ENCODE data around the gene AMN. TPM values are rescaled to one million over a fixed set of nuclear protein-coding genes. Genes with fewer than 3 reads are reported as not detected.

The AMN gene
- total RNA-seq, 1 donor, result 0.43 TPM

- TF ChIP-seq, protein P1, sequence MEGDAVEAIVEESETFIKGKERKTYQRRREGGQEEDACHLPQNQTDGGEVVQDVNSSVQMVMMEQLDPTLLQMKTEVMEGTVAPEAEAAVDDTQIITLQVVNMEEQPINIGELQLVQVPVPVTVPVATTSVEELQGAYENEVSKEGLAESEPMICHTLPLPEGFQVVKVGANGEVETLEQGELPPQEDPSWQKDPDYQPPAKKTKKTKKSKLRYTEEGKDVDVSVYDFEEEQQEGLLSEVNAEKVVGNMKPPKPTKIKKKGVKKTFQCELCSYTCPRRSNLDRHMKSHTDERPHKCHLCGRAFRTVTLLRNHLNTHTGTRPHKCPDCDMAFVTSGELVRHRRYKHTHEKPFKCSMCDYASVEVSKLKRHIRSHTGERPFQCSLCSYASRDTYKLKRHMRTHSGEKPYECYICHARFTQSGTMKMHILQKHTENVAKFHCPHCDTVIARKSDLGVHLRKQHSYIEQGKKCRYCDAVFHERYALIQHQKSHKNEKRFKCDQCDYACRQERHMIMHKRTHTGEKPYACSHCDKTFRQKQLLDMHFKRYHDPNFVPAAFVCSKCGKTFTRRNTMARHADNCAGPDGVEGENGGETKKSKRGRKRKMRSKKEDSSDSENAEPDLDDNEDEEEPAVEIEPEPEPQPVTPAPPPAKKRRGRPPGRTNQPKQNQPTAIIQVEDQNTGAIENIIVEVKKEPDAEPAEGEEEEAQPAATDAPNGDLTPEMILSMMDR (IDR thresholded peaks at IDR 0.05; ENCODE audit: insufficient read depth, low read depth, low read length), result no peak
- no peak overlapping the region for H3K4me3 ChIP-seq (ENCODE audit: low read depth, low read length)
- DNase-seq (ENCODE audit: low read depth), result no peak
Observed at GRCh38 chr14:102903248-102903888, 19.1 kb upstream of the AMN start.

- DNase-seq (ENCODE audit: low read depth), result no peak
- TF ChIP-seq, protein P1 (IDR thresholded peaks at IDR 0.05; ENCODE audit: insufficient read depth, low read depth, low read length), result no peak
- H3K4me3 ChIP-seq (ENCODE audit: low read depth, low read length), result no peak overlapping the region
Observed at GRCh38 chr14:102903889-102904512, 18.5 kb upstream of the AMN start.

- TF ChIP-seq, protein P1 (IDR thresholded peaks at IDR 0.05; ENCODE audit: insufficient read depth, low read depth, low read length), result no peak
- no peak for DNase-seq (ENCODE audit: low read depth)
- no peak overlapping the region for H3K4me3 ChIP-seq (ENCODE audit: low read depth, low read length)
Observed at GRCh38 chr14:102905116-102906108, 17.1 kb upstream of the AMN start.

GRCh38 chr14:102906616-102907302 lies 15.7 kb upstream of the AMN start:
- TF ChIP-seq, protein P1 (IDR thresholded peaks at IDR 0.05; ENCODE audit: insufficient read depth, low read depth, low read length), result no peak
- DNase-seq (ENCODE audit: low read depth), result no peak
- no peak overlapping the region for H3K4me3 ChIP-seq (ENCODE audit: low read depth, low read length)

DNA sequence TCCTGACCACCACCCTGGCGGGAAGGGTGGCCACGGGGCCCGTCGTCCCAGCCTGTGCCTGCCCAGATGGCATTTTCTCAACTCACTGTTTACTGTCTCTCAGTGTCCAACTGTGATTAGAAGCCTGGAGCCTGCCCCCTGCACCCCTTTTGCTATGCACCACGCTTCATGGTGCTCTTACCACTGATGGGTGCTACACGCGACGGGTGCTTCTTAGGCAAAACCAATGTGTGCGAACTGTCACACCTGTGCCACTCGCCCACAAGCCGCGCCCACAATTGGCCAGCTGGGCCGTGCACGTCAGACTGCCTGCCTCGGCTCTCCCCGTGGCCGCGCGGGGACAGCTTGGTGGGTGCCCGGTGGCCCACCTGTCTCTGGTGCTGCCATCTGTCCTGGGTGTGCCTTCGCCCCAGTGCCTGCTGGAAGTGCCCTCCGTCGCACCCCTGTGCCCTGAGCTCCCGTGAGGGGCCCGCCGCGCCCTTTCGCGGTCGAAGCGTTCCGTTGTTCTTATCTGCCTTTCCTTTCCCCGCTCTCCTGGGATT lies 15.1 kb upstream of the AMN start:
- H3K4me3 ChIP-seq (ENCODE audit: low read depth, low read length), result no peak overlapping the region
- TF ChIP-seq, protein P1 (IDR thresholded peaks at IDR 0.05; ENCODE audit: insufficient read depth, low read depth, low read length), result no peak
- DNase-seq (ENCODE audit: low read depth), result no peak
